HG03439 (cell line): ENCODE results near the gene GDPD4.
"Not testable (repeated sequence)": the region's sequence is repeated elsewhere in the genome, so short reads cannot be mapped to it uniquely, and the experiment has no call there.

Experiments
- ATAC-seq: cut with Tn5 transposase; IDR thresholded peaks from one replicate; pipeline ENCODE4 v1.9.1; 2021; ENCODE audit warnings: mild to moderate bottlenecking, moderate library complexity; ENCODE audit not compliant: unreplicated experiment

GDPD4 gene

GRCh38 chr11:77301510-77301909 is at the start of gene GDPD4:
GDPD4 (minus strand) TSS chr11:77301686; CDS start chr11:77285137, 16,549 bp downstream.
- ATAC-seq = no peak

GRCh38 chr11:77347948-77348347 is 46.5 kb upstream of the GDPD4 start:
- ATAC-seq = no peak

- ATAC-seq = no peak
Observed at GRCh38 chr11:77346906-77347603, 45.6 kb upstream of the GDPD4 start.

- no peak for ATAC-seq
Observed at GRCh38 chr11:77345621-77346020, 44.1 kb upstream of the GDPD4 start.

GRCh38 chr11:77340501-77340900 is 39.0 kb upstream of the GDPD4 start:
- no peak for ATAC-seq

- ATAC-seq = no peak
Observed at GRCh38 chr11:77332259-77332658, 30.8 kb upstream of the GDPD4 start.

- no peak for ATAC-seq
Observed at GRCh38 chr11:77325159-77325558, 23.7 kb upstream of the GDPD4 start.

- no peak for ATAC-seq
Observed at GRCh38 chr11:77324508-77324907, 23.0 kb upstream of the GDPD4 start.

GRCh38 chr11:77322926-77323590 is 21.6 kb upstream of the GDPD4 start:
- ATAC-seq = no peak

GRCh38 chr11:77322506-77322905 is 21.0 kb upstream of the GDPD4 start:
- ATAC-seq = no peak

- ATAC-seq = no peak
Observed at GRCh38 chr11:77320351-77320750, 18.9 kb upstream of the GDPD4 start.

- no peak for ATAC-seq
Observed at GRCh38 chr11:77318600-77318999, 17.1 kb upstream of the GDPD4 start.

- ATAC-seq = no peak
Observed at GRCh38 chr11:77316733-77317342, 15.4 kb upstream of the GDPD4 start.

- ATAC-seq = no peak
Observed at GRCh38 chr11:77312107-77312506, 10.6 kb upstream of the GDPD4 start.

- ATAC-seq = no peak
Observed at GRCh38 chr11:77311701-77312100, 10.2 kb upstream of the GDPD4 start.

- no peak for ATAC-seq
Observed at GRCh38 chr11:77310721-77311120, 9.2 kb upstream of the GDPD4 start.

- no peak for ATAC-seq
Observed at GRCh38 chr11:77309401-77310085, 8.1 kb upstream of the GDPD4 start.

- no peak for ATAC-seq
Observed at GRCh38 chr11:77308838-77309237, 7.4 kb upstream of the GDPD4 start.

GRCh38 chr11:77303328-77303727 is 1.8 kb upstream of the GDPD4 start:
- no peak for ATAC-seq

GRCh38 chr11:77302752-77303151 is 1.3 kb upstream of the GDPD4 start:
- no peak for ATAC-seq

GRCh38 chr11:77300695-77301094 is 791 bp downstream of the GDPD4 start:
- no peak for ATAC-seq

- not testable (repeated sequence) for ATAC-seq
Observed at GRCh38 chr11:77300028-77300427, 1.5 kb downstream of the GDPD4 start.
